HG03354 (cell line): Measurements from ENCODE around the gene LFNG.
"Not testable (repeated sequence)": the region's sequence is repeated elsewhere in the genome, so short reads cannot be mapped to it uniquely, and the experiment has no call there.

Source experiments
- ATAC-seq: cut with Tn5 transposase; IDR thresholded peaks from one replicate; pipeline ENCODE4 v1.9.1; 2021; ENCODE audit warnings: mild to moderate bottlenecking; ENCODE audit not compliant: unreplicated experiment, poor library complexity, severe bottlenecking

Gene LFNG

GRCh38 chr7:2526659-2527504, 7.3 kb downstream of the LFNG start:
- no peak for ATAC-seq

DNA sequence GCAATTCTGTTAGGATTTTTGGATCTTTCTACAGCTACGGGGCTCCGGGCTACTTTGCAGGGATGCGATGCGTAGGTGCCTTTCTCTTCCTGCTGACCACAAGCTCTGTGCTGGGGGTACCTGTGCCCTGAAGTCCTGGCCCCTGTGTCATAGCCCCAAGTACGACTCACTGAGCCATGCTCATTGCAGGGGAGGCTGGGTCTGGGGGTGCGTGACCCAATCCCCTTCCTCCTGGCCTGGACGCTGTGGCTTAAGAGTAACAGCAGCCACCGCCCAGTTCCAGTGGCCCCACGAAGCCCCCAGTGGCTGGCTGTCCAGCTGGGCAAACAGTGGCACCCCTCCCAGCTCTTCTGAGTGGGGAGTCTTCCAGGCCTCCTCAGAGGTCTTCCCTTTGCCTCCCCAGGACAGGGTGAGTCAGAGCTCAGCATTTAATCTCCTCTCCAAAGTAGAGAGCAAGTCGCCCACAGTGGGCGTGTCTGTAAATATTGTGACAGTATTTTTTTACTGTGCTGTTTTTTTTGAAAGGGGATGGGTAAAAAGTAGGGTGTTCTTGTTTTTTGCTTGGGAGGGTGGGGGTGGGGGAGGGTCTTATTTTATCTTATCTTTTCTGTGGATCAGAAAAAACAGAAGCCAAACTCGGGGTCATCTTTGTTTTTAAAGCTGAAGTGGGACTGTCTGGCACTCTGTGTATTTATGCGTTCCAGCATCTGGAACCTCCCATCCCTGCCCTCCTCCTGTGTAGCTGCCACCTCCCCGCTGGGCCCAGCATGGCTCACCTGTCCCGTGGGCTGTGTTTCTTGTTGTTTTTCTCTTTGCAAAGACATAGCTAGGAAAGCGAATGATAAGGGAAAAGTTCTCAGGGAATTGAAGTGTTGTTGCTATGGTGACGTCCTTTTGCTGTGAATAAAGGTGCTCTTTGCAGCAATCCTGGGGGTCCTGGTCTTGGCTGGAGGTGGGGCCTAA, 8.2 kb downstream of the LFNG start:
- ATAC-seq, result no peak

DNA sequence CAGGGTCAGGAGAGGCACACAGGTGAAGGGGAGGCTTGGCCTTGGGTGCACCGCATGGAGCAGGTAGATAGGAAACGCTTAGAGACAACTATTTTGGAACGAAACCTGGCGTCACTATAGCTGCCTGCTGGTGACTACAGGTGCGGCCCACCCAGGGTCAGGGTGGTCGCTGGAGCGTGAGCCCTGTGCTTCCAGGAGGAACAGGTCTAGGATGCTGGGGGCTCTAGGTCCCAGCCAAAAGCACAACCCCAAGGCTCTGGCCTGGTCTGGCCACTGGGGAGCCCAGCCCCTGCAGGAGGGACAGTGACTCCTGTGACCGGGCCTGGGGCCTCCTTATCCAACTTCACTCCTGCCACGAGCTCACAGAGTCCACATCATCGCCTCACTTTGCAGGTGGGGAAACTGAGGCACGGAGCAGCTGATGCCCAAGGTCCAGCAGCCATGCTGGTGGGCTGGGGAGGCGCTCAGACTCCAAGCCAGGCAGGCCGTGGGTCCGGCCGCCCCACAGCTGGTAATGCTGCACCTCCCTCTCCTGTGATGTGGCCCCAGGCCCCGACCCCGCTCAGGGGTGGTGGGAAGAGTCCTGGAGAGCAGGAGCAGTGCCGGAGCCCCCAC, 9.0 kb downstream of the LFNG start:
- no peak for ATAC-seq

- ATAC-seq, result peak; percentile 57
These were observed 9.8 kb downstream of the LFNG start for GRCh38 chr7:2529161-2530070.

- ATAC-seq, result peak; percentile 40
These were observed 10.8 kb downstream of the LFNG start for GRCh38 chr7:2530071-2530987.

DNA sequence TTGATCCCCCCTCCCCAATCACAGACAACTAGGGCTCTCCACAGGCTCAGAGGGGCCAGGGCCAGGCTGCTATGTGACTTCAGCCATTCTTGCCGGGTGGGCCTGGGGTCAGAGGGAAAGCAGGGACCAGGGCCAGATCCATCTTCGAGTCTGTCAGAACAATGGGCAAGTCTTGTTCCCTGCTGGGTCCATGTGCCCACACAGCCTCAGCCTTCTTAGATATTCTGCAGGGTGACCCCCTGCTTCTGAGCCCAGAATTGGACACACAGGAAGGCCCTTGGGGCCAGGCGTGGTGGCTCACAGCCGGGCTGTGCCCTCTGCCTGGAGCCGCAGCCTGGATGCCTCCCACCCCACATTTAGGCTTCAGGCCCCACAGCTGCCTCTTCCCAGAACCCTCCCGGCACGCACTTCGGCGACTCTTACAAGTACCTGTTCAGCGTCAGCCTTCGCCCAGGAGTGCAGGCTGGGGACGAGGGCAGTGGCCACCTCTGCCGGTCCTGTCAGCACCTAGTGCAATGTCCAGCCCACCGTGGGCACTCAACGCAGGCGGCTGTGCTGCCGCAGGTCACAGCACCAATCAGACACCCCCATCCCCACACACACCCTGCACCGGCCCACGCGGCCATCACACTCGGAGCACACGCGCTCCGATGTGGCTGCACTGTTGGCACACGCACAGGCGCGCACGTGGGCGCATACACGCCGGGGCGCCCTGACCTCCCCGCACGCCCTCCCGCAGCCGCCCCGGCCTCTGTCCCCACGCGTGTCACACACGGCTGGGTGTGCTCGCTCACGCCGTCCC, 11.6 kb downstream of the LFNG start:
- not testable (repeated sequence) for ATAC-seq

DNA sequence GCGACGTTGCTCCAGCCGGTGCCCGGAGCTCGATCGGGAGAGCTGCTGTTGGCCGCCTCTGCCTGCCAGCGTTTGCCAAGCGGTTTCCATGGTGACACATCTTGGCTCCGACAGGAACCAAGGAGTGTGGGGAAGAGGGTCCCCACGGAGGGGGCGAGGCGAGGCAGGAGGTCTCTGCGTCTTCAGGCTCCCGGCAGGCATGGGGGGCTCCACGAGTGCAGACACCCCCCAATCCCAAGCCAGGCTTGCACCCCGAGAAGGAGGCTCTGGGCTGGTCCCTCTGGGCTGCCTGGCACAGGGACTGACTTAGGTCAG, 12.2 kb downstream of the LFNG start:
- ATAC-seq, result not testable (repeated sequence)

DNA sequence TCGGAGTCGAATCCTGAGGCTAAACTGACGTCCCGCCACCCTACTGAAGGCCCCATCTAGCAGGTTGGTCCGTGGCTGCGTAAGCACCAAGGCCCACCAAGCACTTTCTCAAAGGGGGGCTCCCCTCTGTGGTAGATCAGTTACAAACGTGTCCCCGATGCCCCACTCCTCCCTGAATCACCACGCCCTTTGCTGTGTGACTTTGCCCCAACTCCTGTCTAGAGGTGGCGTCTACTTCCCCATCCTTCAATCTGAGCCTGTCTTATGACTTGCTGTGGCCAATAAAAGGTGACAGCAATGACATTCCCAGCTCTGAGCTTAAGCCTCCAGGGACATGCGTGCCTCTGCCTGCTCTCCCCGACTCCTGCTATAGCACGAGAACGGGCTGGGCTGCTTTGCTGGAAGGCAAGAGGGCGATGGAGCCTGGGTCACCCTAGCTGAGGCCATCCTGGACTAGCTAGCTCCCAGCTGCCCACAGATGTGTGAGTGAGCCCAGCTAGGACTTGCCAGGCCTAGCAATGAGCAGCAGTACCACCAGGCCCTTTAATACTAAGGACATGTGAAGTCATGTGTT, 12.7 kb downstream of the LFNG start:
- not testable (repeated sequence) for ATAC-seq

GRCh38 chr7:2532816-2533215, 13.2 kb downstream of the LFNG start:
- ATAC-seq, result not testable (repeated sequence)

- ATAC-seq, result not testable (repeated sequence)
These were observed 14.0 kb downstream of the LFNG start for GRCh38 chr7:2533566-2533965.

GRCh38 chr7:2534214-2534613, 14.6 kb downstream of the LFNG start:
- ATAC-seq, result not testable (repeated sequence)

DNA sequence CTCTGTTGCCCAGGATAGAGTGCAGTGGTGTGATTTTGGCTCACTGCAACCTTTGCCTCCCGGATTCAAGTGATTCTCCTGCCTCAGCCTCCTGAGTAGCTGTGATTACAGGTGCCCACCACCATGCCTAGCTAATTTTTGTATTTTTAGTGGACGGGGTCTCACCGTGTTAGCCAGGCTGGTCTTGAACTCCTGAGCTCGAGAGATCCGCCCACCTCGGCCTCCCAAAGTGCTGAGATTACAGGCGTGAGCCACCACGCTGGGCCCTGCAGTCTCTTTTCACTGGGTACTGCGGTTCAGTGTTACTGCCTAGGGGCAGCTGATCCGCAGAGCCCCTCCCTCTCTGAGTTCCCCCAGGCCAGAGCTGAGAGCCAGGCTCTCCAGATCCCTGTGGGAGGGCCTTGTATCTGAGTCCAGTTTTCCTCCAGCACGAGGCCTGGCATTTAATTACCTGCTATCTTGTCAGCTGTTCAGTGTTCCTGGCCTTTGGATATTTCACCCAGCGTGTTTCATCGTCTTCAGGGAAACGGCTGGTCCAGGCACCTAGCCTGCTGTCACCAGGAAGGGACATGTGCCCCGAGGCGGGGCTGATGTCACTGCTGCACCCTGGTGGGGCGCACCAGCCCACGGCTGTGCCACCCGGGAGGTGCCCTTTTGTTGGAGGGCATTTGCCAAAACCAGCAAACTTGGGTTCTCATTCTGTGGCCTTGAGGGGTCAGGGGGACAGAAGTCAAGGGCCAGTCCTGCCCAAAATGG, 16.5 kb downstream of the LFNG start:
- not testable (repeated sequence) for ATAC-seq

- ATAC-seq, result no peak
These were observed 18.6 kb downstream of the LFNG start for GRCh38 chr7:2537981-2538851.

- ATAC-seq, result no peak
These were observed 19.7 kb downstream of the LFNG start for GRCh38 chr7:2539031-2539911.

DNA sequence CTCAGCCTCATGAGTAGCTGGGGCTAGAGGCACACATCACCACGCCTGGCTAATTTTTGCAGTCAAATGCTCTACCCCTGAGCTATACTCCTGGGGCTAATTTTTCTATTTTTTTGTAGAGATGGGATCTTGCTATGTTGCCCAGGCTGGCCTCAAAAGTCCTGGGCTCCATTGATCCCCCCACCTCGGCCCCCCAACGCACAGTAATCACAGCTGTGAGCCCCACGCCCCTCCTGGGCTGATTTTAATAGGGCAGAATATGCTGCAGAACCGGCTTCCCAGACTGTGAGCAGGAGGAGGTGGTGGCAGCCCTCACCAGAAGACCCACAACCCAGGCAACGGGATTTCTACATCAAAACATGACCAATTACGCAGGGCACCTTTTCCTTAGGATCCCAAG, 20.6 kb downstream of the LFNG start:
- ATAC-seq, result no peak
